GM10248 (cell line): Measurements from ENCODE around the gene SNAP91.

Source experiments
- CTCF ChIA-PET: fragments of 300-600 bp; sonication (Branson Sonifier 250); formaldehyde crosslinking; extraction: SDS; loops from one replicate; lab custom pipeline; 2021; ENCODE audit warnings: antibody characterized with exemption; lab: Yijun Ruan, JAX
- POLR2A ChIA-PET: fragments of 350-650 bp; sonication (Branson Sonifier 250); formaldehyde crosslinking; extraction: SDS; loops from one replicate; lab custom pipeline; 2020; ENCODE audit warnings: antibody characterized with exemption; lab: Yijun Ruan, JAX
- DNase-seq: peaks from one replicate; pipeline ENCODE4 v3.0.0; 2012; ENCODE audit errors: extremely low spot score
- TF ChIP-seq, protein P1 (sequence below): IDR thresholded peaks from 2 replicates; pipeline ENCODE4 v1.5.1; 2012; ENCODE audit warnings: mild to moderate bottlenecking, low read depth; ENCODE audit errors: extremely low read depth, missing control alignments, control extremely low read depth

The SNAP91 gene

GRCh38 chr6:83613378-83613777, 95.5 kb downstream of the SNAP91 start:
- CTCF ChIA-PET = interaction anchor here (0.8 to 1.1 kb wide), 2 partner anchors 12 to 25 kb away, joined by 3 read pairs; no protein-coding TSS in a partner anchor
- POLR2A ChIA-PET = no interaction called here
- no peak for DNase-seq
- TF ChIP-seq, protein P1, sequence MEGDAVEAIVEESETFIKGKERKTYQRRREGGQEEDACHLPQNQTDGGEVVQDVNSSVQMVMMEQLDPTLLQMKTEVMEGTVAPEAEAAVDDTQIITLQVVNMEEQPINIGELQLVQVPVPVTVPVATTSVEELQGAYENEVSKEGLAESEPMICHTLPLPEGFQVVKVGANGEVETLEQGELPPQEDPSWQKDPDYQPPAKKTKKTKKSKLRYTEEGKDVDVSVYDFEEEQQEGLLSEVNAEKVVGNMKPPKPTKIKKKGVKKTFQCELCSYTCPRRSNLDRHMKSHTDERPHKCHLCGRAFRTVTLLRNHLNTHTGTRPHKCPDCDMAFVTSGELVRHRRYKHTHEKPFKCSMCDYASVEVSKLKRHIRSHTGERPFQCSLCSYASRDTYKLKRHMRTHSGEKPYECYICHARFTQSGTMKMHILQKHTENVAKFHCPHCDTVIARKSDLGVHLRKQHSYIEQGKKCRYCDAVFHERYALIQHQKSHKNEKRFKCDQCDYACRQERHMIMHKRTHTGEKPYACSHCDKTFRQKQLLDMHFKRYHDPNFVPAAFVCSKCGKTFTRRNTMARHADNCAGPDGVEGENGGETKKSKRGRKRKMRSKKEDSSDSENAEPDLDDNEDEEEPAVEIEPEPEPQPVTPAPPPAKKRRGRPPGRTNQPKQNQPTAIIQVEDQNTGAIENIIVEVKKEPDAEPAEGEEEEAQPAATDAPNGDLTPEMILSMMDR = no peak

GRCh38 chr6:83609248-83609647, 99.7 kb downstream of the SNAP91 start:
- ChIA-PET POLR2A (no interaction called here), CTCF (interaction anchor here (1.2 kb wide), 1 partner anchor 393 kb away, joined by 3 read pairs; no protein-coding TSS in a partner anchor)
- TF ChIP-seq, protein P1 = no peak
- DNase-seq = no peak

GRCh38 chr6:83605517-83605916, 103.4 kb downstream of the SNAP91 start:
- TF ChIP-seq, protein P1 = no peak
- ChIA-PET CTCF (interaction anchor here (2.2 kb wide), 1 partner anchor 8 kb away, joined by 6 read pairs; no protein-coding TSS in a partner anchor), POLR2A (no interaction called here)
- no peak for DNase-seq

GRCh38 chr6:83603551-83603950, 105.3 kb downstream of the SNAP91 start:
- no peak for DNase-seq
- ChIA-PET CTCF (interaction anchor here (0.8 to 1.4 kb wide), 2 partner anchors 11 to 538 kb away, joined by 3 to 5 read pairs; partner anchors contain the start of gene UBE3D), POLR2A (no interaction called here)
- TF ChIP-seq, protein P1 = no peak

- ChIA-PET CTCF (interaction anchor here (0.8 to 3.8 kb wide), 3 partner anchors 8 to 379 kb away, joined by 4 to 17 read pairs (median 4); no protein-coding TSS in a partner anchor), POLR2A (no interaction called here)
- no peak for DNase-seq
- TF ChIP-seq, protein P1 = no peak
These were observed 107.8 kb downstream of the SNAP91 start for GRCh38 chr6:83601119-83601518.

DNA sequence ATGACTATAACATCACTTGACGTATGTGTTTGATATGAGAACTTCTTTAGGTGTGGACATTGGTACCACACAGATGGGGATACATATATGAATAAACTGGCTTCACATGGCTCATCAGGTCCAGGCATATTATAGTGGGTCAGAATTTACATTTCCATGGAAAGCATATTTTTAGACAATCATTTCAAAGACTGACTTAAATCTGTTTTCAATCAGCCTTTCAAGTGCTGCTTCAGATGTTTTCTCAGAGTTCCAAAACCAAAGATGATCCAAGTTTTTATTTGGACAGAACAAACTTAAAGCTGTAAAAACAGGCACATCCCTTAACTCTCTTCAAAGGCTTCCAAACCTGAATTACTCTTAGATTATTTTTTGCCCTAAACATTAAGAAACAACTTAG, 108.4 kb downstream of the SNAP91 start:
- DNase-seq = no peak
- TF ChIP-seq, protein P1 = no peak
- ChIA-PET CTCF (interaction anchor here (3.8 kb wide), 1 partner anchor 15 kb away, joined by 17 read pairs; no protein-coding TSS in a partner anchor), POLR2A (no interaction called here)
